GM12878 (cell line): ENCODE data around the gene INF2. TPM values are rescaled to one million over a fixed set of nuclear protein-coding genes. Genes with fewer than 3 reads are reported as not detected.

Experiments
- ATAC-seq: fragments of 200-7000 bp; cut with Tn5 transposase; 3 replicates; pipeline ENCODE4 v1.9.1; 2020; ENCODE audit warnings: mild to moderate bottlenecking, moderate library complexity
- BruUV-seq: library from RNA; stranded (reverse); fragments of 400-500 nt; replicated peaks from 2 replicates; lab custom pipeline; 2021; lab: Mats Ljungman, UMichigan
- CTCF ChIA-PET: fragments of 300-600 bp; sonication (Branson Sonifier 250); formaldehyde crosslinking; extraction: SDS; loops from one replicate; lab custom pipeline; 2021; ENCODE audit warnings: inconsistent platforms; lab: Yijun Ruan, JAX
- POLR2A ChIA-PET: fragments of 350-600 bp; formaldehyde crosslinking; extraction: SDS; loops from one replicate; lab custom pipeline; 2021; ENCODE audit warnings: inconsistent platforms; lab: Charles Lee
- RAD21 ChIA-PET: fragments of 300-600 bp; sonication (Branson Sonifier 250); formaldehyde crosslinking; loops from one replicate; lab custom pipeline; 2023; ENCODE audit warnings: antibody characterized with exemption; ENCODE audit not compliant: unreplicated experiment; lab: Charles Lee
- SMC1A ChIA-PET: fragments of 300-600 bp; sonication (Branson Sonifier 250); formaldehyde crosslinking; loops from one replicate; lab custom pipeline; 2023; ENCODE audit not compliant: unreplicated experiment, uncharacterized antibody; lab: Charles Lee
- DNase-seq: peaks from one replicate; pipeline ENCODE4 v3.0.0-alpha.2; 2011; ENCODE audit warnings: low read depth, low spot score
- FAIRE-seq: peaks from 3 replicates; lab custom pipeline; 2011; peaks lifted over from hg19 to GRCh38; lab: Jason Lieb, UNC
- H2AFZ ChIP-seq: 2 replicates; pipeline ENCODE4 v1.6.0; 2011; ENCODE audit warnings: low read depth, low read length, control low read depth; ENCODE audit not compliant: control insufficient read depth
- H3K27ac ChIP-seq: 2 replicates; pipeline ENCODE4 v1.5.1; 2011; ENCODE audit warnings: control low read depth; ENCODE audit not compliant: control insufficient read depth, insufficient read depth
- H3K27me3 ChIP-seq, 2 experiments: replicated peaks in 1 of 2; 2 replicates each; pipeline versions ENCODE4 v1.6.0 to v1.6.1; 2011; ENCODE audit warnings: low read length in 1 of 2; ENCODE audit not compliant: control insufficient read depth in 2 of 2, insufficient read depth in 2 of 2
- H3K36me3 ChIP-seq, 2 experiments: 2 replicates each; pipeline ENCODE4 v1.5.1; 2011; ENCODE audit warnings: low read length in 1 of 2; ENCODE audit not compliant: control insufficient read depth in 2 of 2, insufficient read depth in 2 of 2
- H3K4me1 ChIP-seq: 2 replicates; pipeline ENCODE4 v1.6.1; 2011; ENCODE audit warnings: mild to moderate bottlenecking, low read length, moderate library complexity, mixed read lengths; ENCODE audit not compliant: control insufficient read depth, insufficient read depth
- H3K4me2 ChIP-seq: 2 replicates; pipeline ENCODE4 v1.6.0; 2011; ENCODE audit warnings: control low read depth; ENCODE audit not compliant: control insufficient read depth, insufficient read depth
- H3K4me3 ChIP-seq: fragments of 200-600 bp; sonication (generic); 2 replicates; pipeline ENCODE4 v1.5.1; 2016
- H3K79me2 ChIP-seq: 2 replicates; pipeline ENCODE4 v1.6.0; 2011; ENCODE audit warnings: low read length; ENCODE audit not compliant: control insufficient read depth, insufficient read depth
- H3K9ac ChIP-seq: 2 replicates; pipeline ENCODE4 v1.8.0; 2011; ENCODE audit warnings: low read length, control low read depth, mixed read lengths; ENCODE audit not compliant: control insufficient read depth, insufficient read depth
- H3K9me3 ChIP-seq: replicated peaks from 3 replicates; pipeline ENCODE4 v1.5.1; 2011; ENCODE audit warnings: mild to moderate bottlenecking, low read length; ENCODE audit not compliant: control insufficient read depth, insufficient read depth
- H4K20me1 ChIP-seq: 2 replicates; pipeline ENCODE4 v1.6.0; 2011; ENCODE audit not compliant: control insufficient read depth, insufficient read depth
- CREB1 ChIP-seq: IDR thresholded peaks from 2 replicates; pipeline ENCODE4 v1.6.1; 2012; ENCODE audit warnings: low read depth, mild to moderate bottlenecking, inconsistent platforms
- EGR1 ChIP-seq, 2 experiments: IDR thresholded peaks; 1 replicate in 1 of 2; 2 replicates in 1 of 2; pipeline ENCODE4 v1.6.1; 2011 to 2012; ENCODE audit warnings: low read depth in 2 of 2, low read length in 2 of 2, borderline replicate concordance in 1 of 2, mild to moderate bottlenecking in 1 of 2, moderate library complexity in 1 of 2
- IKZF1 ChIP-seq: fragments of 450-650 bp; conservative IDR thresholded peaks from 2 replicates; pipeline ENCODE4 v1.6.1; 2017; ENCODE audit warnings: antibody characterized with exemption, mild to moderate bottlenecking
- MTA3 ChIP-seq: IDR thresholded peaks from 2 replicates; pipeline ENCODE4 v1.6.1; 2012; ENCODE audit warnings: low read length, inconsistent platforms, borderline replicate concordance
- MXI1 ChIP-seq: fragments of 150-350 bp; IDR thresholded peaks from 2 replicates; pipeline ENCODE4 v1.6.1; 2011; ENCODE audit warnings: low read depth, mild to moderate bottlenecking, inconsistent platforms, low read length, improper control_type of control experiment
- SIX5 ChIP-seq: IDR thresholded peaks from 2 replicates; pipeline ENCODE4 v1.6.1; 2011; ENCODE audit warnings: mild to moderate bottlenecking, low read depth, low read length, moderate library complexity; ENCODE audit not compliant: severe bottlenecking
- SMAD1 ChIP-seq: fragments of 450-650 bp; IDR thresholded peaks from 2 replicates; pipeline ENCODE4 v1.6.1; 2018; ENCODE audit warnings: mild to moderate bottlenecking, low read depth; ENCODE audit not compliant: partially characterized antibody
- ZZZ3 ChIP-seq: IDR thresholded peaks from 2 replicates; pipeline ENCODE4 v1.6.1; 2011; ENCODE audit warnings: low read depth; ENCODE audit not compliant: control insufficient read depth, insufficient read length
- WGBS: methylation state at CpG from one replicate; pipeline ENCODE4 v1.1.6; 2016; ENCODE audit warnings: low lambda C conversion rate; ENCODE audit not compliant: insufficient replicate concordance, insufficient coverage; ENCODE audit errors: missing lambda C conversion rate; 5-methylcytosine and 5-hydroxymethylcytosine counted together
- in situ Hi-C: fragments of 300-500 bp; cut with MboI; formaldehyde crosslinking; loops from 9 replicates; pipeline ENCODE4 v1.14.3; 2018; ENCODE audit warnings: mixed read lengths
- intact Hi-C: fragments of 100-400 bp; cut with micrococcal nuclease; formaldehyde crosslinking; loops from one replicate; pipeline ENCODE4 v1.14.2; 2022; ENCODE audit not compliant: unreplicated experiment
- polyA plus RNA-seq, 11 experiments: library from polyadenylated mRNA; depleted of rRNA in 4 of 11; unstranded in 6 of 11; stranded (reverse) in 5 of 11; fragments of >200 nt; fragmentation: Nextera tagmentation in 4 of 11; fragmentation: Illumina TruSeq in 1 of 11; extraction: Ambion mirVana in 4 of 11; extraction: Trizol in 1 of 11; gene quantifications; 1 replicate in 1 of 11; 2 replicates in 10 of 11; pipeline versions ENCODE4 v1.2.1 to v1.2.3, GENCODE V29; 2011 to 2016; ENCODE audit warnings: inconsistent platforms in 2 of 11, missing spikeins in 2 of 11, low read depth in 1 of 11
- total RNA-seq, 4 experiments: library from RNA; depleted of rRNA in 3 of 4; stranded (reverse); fragments of >200 nt in 3 of 4; fragmentation: Illumina TruSeq in 1 of 4; extraction: Trizol in 1 of 4; gene quantifications; 2 replicates each; pipeline versions ENCODE4 v1.2.1 to v1.2.3, GENCODE V29; 2013 to 2021
- TF ChIP-seq, protein P1 (sequence below): fragments of 450-650 bp; IDR thresholded peaks from 2 replicates; pipeline ENCODE4 v1.6.1; 2017; ENCODE audit warnings: mild to moderate bottlenecking, moderate library complexity

INF2 gene
- total and polyA plus RNA-seq, 10 of the 15 experiments (the other 5 are each of a cell fraction or from before 2014, with no cell fraction given): 0.72 to 43.2 (median 8.3) TPM

- TF ChIP-seq, protein P1, sequence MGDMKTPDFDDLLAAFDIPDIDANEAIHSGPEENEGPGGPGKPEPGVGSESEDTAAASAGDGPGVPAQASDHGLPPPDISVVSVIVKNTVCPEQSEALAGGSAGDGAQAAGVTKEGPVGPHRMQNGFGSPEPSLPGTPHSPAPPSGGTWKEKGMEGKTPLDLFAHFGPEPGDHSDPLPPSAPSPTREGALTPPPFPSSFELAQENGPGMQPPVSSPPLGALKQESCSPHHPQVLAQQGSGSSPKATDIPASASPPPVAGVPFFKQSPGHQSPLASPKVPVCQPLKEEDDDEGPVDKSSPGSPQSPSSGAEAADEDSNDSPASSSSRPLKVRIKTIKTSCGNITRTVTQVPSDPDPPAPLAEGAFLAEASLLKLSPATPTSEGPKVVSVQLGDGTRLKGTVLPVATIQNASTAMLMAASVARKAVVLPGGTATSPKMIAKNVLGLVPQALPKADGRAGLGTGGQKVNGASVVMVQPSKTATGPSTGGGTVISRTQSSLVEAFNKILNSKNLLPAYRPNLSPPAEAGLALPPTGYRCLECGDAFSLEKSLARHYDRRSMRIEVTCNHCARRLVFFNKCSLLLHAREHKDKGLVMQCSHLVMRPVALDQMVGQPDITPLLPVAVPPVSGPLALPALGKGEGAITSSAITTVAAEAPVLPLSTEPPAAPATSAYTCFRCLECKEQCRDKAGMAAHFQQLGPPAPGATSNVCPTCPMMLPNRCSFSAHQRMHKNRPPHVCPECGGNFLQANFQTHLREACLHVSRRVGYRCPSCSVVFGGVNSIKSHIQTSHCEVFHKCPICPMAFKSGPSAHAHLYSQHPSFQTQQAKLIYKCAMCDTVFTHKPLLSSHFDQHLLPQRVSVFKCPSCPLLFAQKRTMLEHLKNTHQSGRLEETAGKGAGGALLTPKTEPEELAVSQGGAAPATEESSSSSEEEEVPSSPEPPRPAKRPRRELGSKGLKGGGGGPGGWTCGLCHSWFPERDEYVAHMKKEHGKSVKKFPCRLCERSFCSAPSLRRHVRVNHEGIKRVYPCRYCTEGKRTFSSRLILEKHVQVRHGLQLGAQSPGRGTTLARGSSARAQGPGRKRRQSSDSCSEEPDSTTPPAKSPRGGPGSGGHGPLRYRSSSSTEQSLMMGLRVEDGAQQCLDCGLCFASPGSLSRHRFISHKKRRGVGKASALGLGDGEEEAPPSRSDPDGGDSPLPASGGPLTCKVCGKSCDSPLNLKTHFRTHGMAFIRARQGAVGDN: no peak
- TF ChIP-seq MTA3: no peak
- TF ChIP-seq MXI1: no peak
- TF ChIP-seq EGR1 (IDR thresholded peaks at IDR 0.05; ENCODE audit: borderline replicate concordance in 1 of 2, low read depth in 2 of 2, low read length in 2 of 2): no peak
- TF ChIP-seq SIX5: no peak
- TF ChIP-seq CREB1: no peak
- TF ChIP-seq ZZZ3: no peak
- TF ChIP-seq SMAD1: no peak
- no peak for TF ChIP-seq IKZF1
- Histone ChIP-seq H3K9me3 (no peaks in the 10 kb centered on the region), H3K27me3 (no peaks in the 10 kb centered on the region), H3K4me2 (no peak overlapping the region), H3K27ac (no peak overlapping the region), H2AFZ (no peak overlapping the region), H3K4me3 (no peak overlapping the region), H4K20me1 (no peaks in the 10 kb centered on the region), H3K36me3 (no peaks in the 10 kb centered on the region), H3K4me1 (no peaks in the 10 kb centered on the region), H3K9ac (no peak overlapping the region), H3K79me2 (no peaks in the 10 kb centered on the region)
- intact Hi-C loops: no loop called here
- ATAC-seq: no peak
- in situ Hi-C loops: no loop called here
- WGBS: 96% methylated on average over 15 of the region's 22 CpGs
- ChIA-PET RAD21 (no interaction called here), CTCF (no interaction called here), POLR2A (no interaction called here), SMC1A (no interaction called here)
- no TSS peak for BruUV-seq
- no peak for DNase-seq
- FAIRE-seq: no peak
Observed at GRCh38 chr14:104717137-104717536, 27.7 kb downstream of the INF2 start.
